Measurements from ENCODE around the gene AGBL1.

GRCh38 chr15:86439614-86440013 lies 359.9 kb downstream of the AGBL1 start:
- TF ChIP-seq CTCF (IDR thresholded peaks at IDR 0.05; ENCODE audit: borderline replicate concordance, extremely low read depth, low read length, poor library complexity, severe bottlenecking) (no peak), EZH2 (IDR thresholded peaks at IDR 0.05; ENCODE audit: borderline replicate concordance, low read depth, low read length, severe bottlenecking) (no peak)

All from DND-41 (cell line).